CD4-positive, CD25-positive, alpha-beta regulatory T cell (primary cell): ENCODE measurements around the gene PHACTR1. TPM values are rescaled to one million over a fixed set of nuclear protein-coding genes. Genes with fewer than 3 reads are reported as not detected.

Source experiments
- ATAC-seq, 2 donors: fragments of 150-1000 bp; cut with Tn5 transposase; one replicate each; pipeline ENCODE4 v1.10.0; 2021; ENCODE audit warnings: low read depth in 2 of 2, moderate number of reproducible peaks in 2 of 2, moderate library complexity in 1 of 2
- DNase-seq, 3 donors: peaks; one replicate each; pipeline versions ENCODE4 v3.0.0 to v3.0.0-alpha.2; 2012 to 2022; ENCODE audit warnings: mixed read lengths in 1 of 3
- H3K27ac ChIP-seq: one replicate; pipeline ENCODE4 v1.7.0; 2013; ENCODE audit warnings: mild to moderate bottlenecking, low read length; ENCODE audit not compliant: insufficient read depth, poor library complexity, severe bottlenecking
- H3K27me3 ChIP-seq: one replicate; pipeline ENCODE4 v1.7.0; 2013; ENCODE audit warnings: low read length; ENCODE audit not compliant: control insufficient read depth, insufficient read depth
- H3K36me3 ChIP-seq: one replicate; pipeline ENCODE4 v1.7.0; 2013; ENCODE audit warnings: mild to moderate bottlenecking, low read length, moderate library complexity; ENCODE audit not compliant: control insufficient read depth, insufficient read depth
- H3K4me1 ChIP-seq: 2 replicates; pipeline ENCODE4 v1.7.0; 2013; ENCODE audit warnings: mild to moderate bottlenecking, low read length; ENCODE audit not compliant: insufficient read depth, control insufficient read depth, poor library complexity, severe bottlenecking
- H3K4me3 ChIP-seq: one replicate; pipeline ENCODE4 v1.7.0; 2013; ENCODE audit warnings: low read depth, mild to moderate bottlenecking, low read length, moderate library complexity
- H3K9me3 ChIP-seq, 2 experiments: 1 replicate in 1 of 2; 2 replicates in 1 of 2; pipeline ENCODE4 v1.7.0; 2013; ENCODE audit warnings: low read length in 2 of 2, mild to moderate bottlenecking in 1 of 2, moderate library complexity in 1 of 2; ENCODE audit not compliant: control insufficient read depth in 2 of 2
- H3K27ac Mint-ChIP-seq, 3 donors: one replicate each; pipeline ENCODE4 v1.8.0; 2020 to 2022; ENCODE audit warnings: mild to moderate bottlenecking in 3 of 3, mixed read lengths in 3 of 3, moderate library complexity in 2 of 3
- H3K27me3 Mint-ChIP-seq: one replicate; pipeline ENCODE4 v1.8.0; 2022; ENCODE audit warnings: mild to moderate bottlenecking, mixed read lengths
- H3K36me3 Mint-ChIP-seq: one replicate; pipeline ENCODE4 v1.8.0; 2020; ENCODE audit warnings: mixed read lengths
- H3K4me1 Mint-ChIP-seq, 4 donors: one replicate each; pipeline ENCODE4 v1.8.0; 2020 to 2022; ENCODE audit warnings: mixed read lengths in 4 of 4, mild to moderate bottlenecking in 1 of 4
- H3K4me3 Mint-ChIP-seq, 4 donors: one replicate each; pipeline ENCODE4 v1.8.0; 2020 to 2022; ENCODE audit warnings: mild to moderate bottlenecking in 4 of 4, mixed read lengths in 4 of 4, moderate library complexity in 3 of 4
- H3K9me3 Mint-ChIP-seq, 7 donors: one replicate each; pipeline ENCODE4 v1.8.0; 2020 to 2022; ENCODE audit warnings: mixed read lengths in 7 of 7, mild to moderate bottlenecking in 3 of 7, moderate library complexity in 2 of 7
- polyA plus RNA-seq, 4 donors: library from polyadenylated mRNA; unstranded; fragments of 300-500 nt; fragmentation: Illumina TruSeq; gene quantifications; one replicate each; pipeline ENCODE4 v1.2.3, GENCODE V29; 2021
- total RNA-seq: library from RNA; stranded (reverse); gene quantifications from one replicate; pipeline ENCODE4 v1.2.3, GENCODE V29; 2022

Gene PHACTR1
- total and polyA plus RNA-seq, 5 donors from 2014 or later = 0.28 to 1.6 (median 0.38) TPM

GRCh38 chr6:13297391-13297790 lies 580.8 kb downstream of the PHACTR1 start:
- H3K27ac Mint-ChIP-seq = no peak overlapping the region
- no peak for DNase-seq
- Histone ChIP-seq H3K36me3 (peaks cover 40% of the 10 kb centered on the region), H3K27ac (no peak overlapping the region), H3K4me3 (no peak overlapping the region), H3K27me3 (no peaks in the 10 kb centered on the region), H3K4me1 (no peaks in the 10 kb centered on the region), H3K9me3 (no peaks in the 10 kb centered on the region)
- ATAC-seq = no peak
- H3K4me1 Mint-ChIP-seq = peaks cover 0 to under 1% (median 0%) of the 10 kb centered on the region in 4 donors
- no peak overlapping the region for H3K4me3 Mint-ChIP-seq
- no peaks in the 10 kb centered on the region for H3K27me3 Mint-ChIP-seq
- H3K9me3 Mint-ChIP-seq = no peaks in the 10 kb centered on the region
- peaks cover 67% of the 10 kb centered on the region for H3K36me3 Mint-ChIP-seq

- peaks cover 34% of the 10 kb centered on the region for H3K36me3 ChIP-seq
- no peak overlapping the region for H3K27ac Mint-ChIP-seq
- H3K9me3 ChIP-seq = no peaks in the 10 kb centered on the region
- no peaks in the 10 kb centered on the region for H3K9me3 Mint-ChIP-seq
- H3K4me3 Mint-ChIP-seq = no peak overlapping the region
- H3K27me3 Mint-ChIP-seq = no peaks in the 10 kb centered on the region
- H3K4me1 ChIP-seq = peaks cover 3% of the 10 kb centered on the region
- H3K27ac ChIP-seq = no peak overlapping the region
- DNase-seq = no peak
- no peak for ATAC-seq
- no peaks in the 10 kb centered on the region for H3K27me3 ChIP-seq
- H3K4me3 ChIP-seq = no peak overlapping the region
- peaks cover 69% of the 10 kb centered on the region for H3K36me3 Mint-ChIP-seq
- H3K4me1 Mint-ChIP-seq = peaks cover 9 to 11% (median 10%) of the 10 kb centered on the region in 4 donors
These were observed 581.9 kb downstream of the PHACTR1 start for GRCh38 chr6:13298446-13298845.

- Histone ChIP-seq H3K36me3 (peaks cover 32% of the 10 kb centered on the region), H3K27me3 (no peaks in the 10 kb centered on the region), H3K4me1 (peaks cover 8% of the 10 kb centered on the region), H3K9me3 (no peaks in the 10 kb centered on the region), H3K27ac (no peak overlapping the region), H3K4me3 (no peak overlapping the region)
- H3K4me1 Mint-ChIP-seq = peaks cover 9 to 21% (median 15%) of the 10 kb centered on the region in 4 donors
- no peaks in the 10 kb centered on the region for H3K9me3 Mint-ChIP-seq
- H3K27me3 Mint-ChIP-seq = no peaks in the 10 kb centered on the region
- H3K36me3 Mint-ChIP-seq = peaks cover 64% of the 10 kb centered on the region
- ATAC-seq (no peak), DNase-seq (no peak)
- no peak overlapping the region for H3K4me3 Mint-ChIP-seq
- peak overlapping the region in 1 of 3 donors; percentile 65 for H3K27ac Mint-ChIP-seq
These were observed 582.8 kb downstream of the PHACTR1 start for GRCh38 chr6:13299403-13299821.

- H3K4me3 ChIP-seq = no peak overlapping the region
- H3K9me3 ChIP-seq = no peaks in the 10 kb centered on the region
- H3K27me3 Mint-ChIP-seq = no peaks in the 10 kb centered on the region
- H3K4me3 Mint-ChIP-seq = no peak overlapping the region
- no peaks in the 10 kb centered on the region for H3K9me3 Mint-ChIP-seq
- H3K27ac ChIP-seq = no peak overlapping the region
- H3K4me1 ChIP-seq = peaks cover 8% of the 10 kb centered on the region
- peaks cover 33% of the 10 kb centered on the region for H3K36me3 ChIP-seq
- DNase-seq (no peak), ATAC-seq (no peak)
- peaks cover 61% of the 10 kb centered on the region for H3K36me3 Mint-ChIP-seq
- peaks cover 9 to 24% (median 19%) of the 10 kb centered on the region in 4 donors for H3K4me1 Mint-ChIP-seq
- H3K27me3 ChIP-seq = no peaks in the 10 kb centered on the region
- H3K27ac Mint-ChIP-seq = no peak overlapping the region
These were observed 583.4 kb downstream of the PHACTR1 start for GRCh38 chr6:13299918-13300317.

GRCh38 chr6:13300643-13301590 lies 584.4 kb downstream of the PHACTR1 start:
- no peak overlapping the region for H3K4me3 ChIP-seq
- peaks cover 9 to 24% (median 19%) of the 10 kb centered on the region in 4 donors for H3K4me1 Mint-ChIP-seq
- H3K9me3 Mint-ChIP-seq = no peaks in the 10 kb centered on the region
- H3K9me3 ChIP-seq = no peaks in the 10 kb centered on the region
- no peak for ATAC-seq
- H3K27me3 ChIP-seq = no peaks in the 10 kb centered on the region
- no peak for DNase-seq
- peak overlapping the region in 2 of 3 donors; percentile 22 to 33 for H3K27ac Mint-ChIP-seq
- peaks cover 8% of the 10 kb centered on the region for H3K4me1 ChIP-seq
- peaks cover 33% of the 10 kb centered on the region for H3K36me3 ChIP-seq
- no peak overlapping the region for H3K27ac ChIP-seq
- H3K36me3 Mint-ChIP-seq = peaks cover 56% of the 10 kb centered on the region
- no peaks in the 10 kb centered on the region for H3K27me3 Mint-ChIP-seq
- no peak overlapping the region for H3K4me3 Mint-ChIP-seq

- Histone ChIP-seq H3K27me3 (no peaks in the 10 kb centered on the region), H3K27ac (no peak overlapping the region), H3K36me3 (peaks cover 35% of the 10 kb centered on the region), H3K4me1 (peaks cover 8% of the 10 kb centered on the region), H3K4me3 (no peak overlapping the region), H3K9me3 (no peaks in the 10 kb centered on the region)
- Mint-ChIP-seq H3K9me3 (no peaks in the 10 kb centered on the region), H3K27ac (peak overlapping the region; percentile 2 to 67 (median 23)), H3K27me3 (no peaks in the 10 kb centered on the region), H3K36me3 (peaks cover 51% of the 10 kb centered on the region), H3K4me1 (peaks cover 9 to 24% (median 19%) of the 10 kb centered on the region in 4 donors), H3K4me3 (no peak overlapping the region)
- no peak for ATAC-seq
- no peak for DNase-seq
These were observed 585.7 kb downstream of the PHACTR1 start for GRCh38 chr6:13302291-13302690.

- Histone ChIP-seq H3K36me3 (peaks cover 43% of the 10 kb centered on the region), H3K4me3 (no peak overlapping the region)
- H3K27me3 Mint-ChIP-seq = no peaks in the 10 kb centered on the region
These were observed 586.4 kb downstream of the PHACTR1 start for GRCh38 chr6:13302751-13303667.

More at GRCh38 chr6:13302751-13303667, 586.4 kb downstream of the PHACTR1 start:
- ATAC-seq (peak; percentile 70 to 78), DNase-seq (peak; percentile 8 to 72 (median 9))
- H3K4me3 Mint-ChIP-seq = peak overlapping the region in 2 of 4 donors; percentile 30 to 46
- Histone ChIP-seq H3K9me3 (no peaks in the 10 kb centered on the region), H3K27ac (no peak overlapping the region), H3K4me1 (peaks cover 8% of the 10 kb centered on the region), H3K27me3 (no peaks in the 10 kb centered on the region)
- H3K27ac Mint-ChIP-seq = peak overlapping the region; percentile 2 to 67 (median 32)
- no peaks in the 10 kb centered on the region for H3K9me3 Mint-ChIP-seq
- H3K36me3 Mint-ChIP-seq = peaks cover 49% of the 10 kb centered on the region
- peaks cover 9 to 24% (median 19%) of the 10 kb centered on the region in 4 donors for H3K4me1 Mint-ChIP-seq
